ENCODE measurements around the gene CRABP1.

CRABP1 gene

GRCh38 chr15:78382114-78382880, 42.1 kb downstream of the CRABP1 start:
- H3K27ac ChIP-seq (ENCODE audit: low read depth, low read length): no peak overlapping the region
- no peak overlapping the region for H3K4me2 ChIP-seq (ENCODE audit: low read length)
- H2BK120ac ChIP-seq (ENCODE audit: insufficient read depth, low read length, poor library complexity): no peak overlapping the region
- H3K4ac ChIP-seq (ENCODE audit: low read depth, low read length): no peak overlapping the region
- WGBS (ENCODE audit: extremely low coverage, insufficient coverage, insufficient read length): no CpG with 5 or more reads among the region's 7 CpGs
- H3K79me1 ChIP-seq (ENCODE audit: low read length): no peaks in the 10 kb centered on the region
- H3K36me3 ChIP-seq (ENCODE audit: control insufficient read depth in 1 of 2, insufficient read depth in 2 of 2, low read length in 2 of 2): no peaks in the 10 kb centered on the region
- H3K23ac ChIP-seq (ENCODE audit: low read length): no peak overlapping the region
- no peak overlapping the region for H2AK5ac ChIP-seq (ENCODE audit: low read length)
- H3K18ac ChIP-seq (ENCODE audit: low read length): no peak overlapping the region
- no peak overlapping the region for H2BK12ac ChIP-seq (ENCODE audit: low read length)
- H3K27me3 ChIP-seq (ENCODE audit: insufficient read depth, low read length): no peaks in the 10 kb centered on the region
- DNase-seq: peak in 1 of 2 donors; percentile 72
- no peak overlapping the region for H3K14ac ChIP-seq (ENCODE audit: low read length)
- H2BK5ac ChIP-seq (ENCODE audit: low read depth, low read length, poor library complexity): no peak overlapping the region
- H3K4me1 ChIP-seq (ENCODE audit: control insufficient read depth in 1 of 2, insufficient read depth in 2 of 2, low read length in 2 of 2): no peaks in the 10 kb centered on the region
- H4K12ac ChIP-seq (ENCODE audit: low read depth, low read length): no peak overlapping the region
- H4K91ac ChIP-seq (ENCODE audit: low read depth, low read length): no peak overlapping the region
- no peak overlapping the region for H3K4me3 ChIP-seq (ENCODE audit: low read depth, low read length)
- H2AFZ ChIP-seq (ENCODE audit: insufficient read depth, low read length, poor library complexity): no peak overlapping the region
- H3K9ac ChIP-seq (ENCODE audit: low read length): no peak overlapping the region
- H4K8ac ChIP-seq (ENCODE audit: low read depth, low read length): no peak overlapping the region
- peaks cover 2% of the 10 kb centered on the region for H3K9me3 ChIP-seq (ENCODE audit: insufficient read depth, low read depth, low read length)
- no peaks in the 10 kb centered on the region for H3K79me2 ChIP-seq (ENCODE audit: control insufficient read depth, insufficient read depth, low read length, poor library complexity)

DNA sequence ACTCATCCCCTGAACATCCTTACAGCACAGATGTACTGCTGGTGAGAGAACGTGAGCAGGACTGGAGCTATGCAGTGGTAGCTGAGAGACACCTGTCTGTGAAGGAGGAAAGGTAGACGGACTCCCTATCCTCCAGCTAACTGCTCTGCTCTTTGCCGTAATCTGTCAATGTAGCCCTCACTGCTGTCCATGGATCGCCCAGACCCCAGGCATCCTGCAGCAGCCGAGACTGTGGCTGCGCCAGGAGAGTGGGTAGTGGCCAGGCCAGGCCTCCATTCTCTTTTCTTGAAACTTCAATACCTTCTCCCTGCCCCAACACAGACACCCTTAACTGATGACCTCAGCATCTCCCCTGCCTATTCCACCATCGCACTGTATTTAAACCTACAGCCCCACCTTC, 44.5 kb downstream of the CRABP1 start:
- no peaks in the 10 kb centered on the region for H3K79me1 ChIP-seq (ENCODE audit: low read length)
- no CpG with 5 or more reads among the region's 7 CpGs for WGBS (ENCODE audit: extremely low coverage, insufficient coverage, insufficient read length)

DNA sequence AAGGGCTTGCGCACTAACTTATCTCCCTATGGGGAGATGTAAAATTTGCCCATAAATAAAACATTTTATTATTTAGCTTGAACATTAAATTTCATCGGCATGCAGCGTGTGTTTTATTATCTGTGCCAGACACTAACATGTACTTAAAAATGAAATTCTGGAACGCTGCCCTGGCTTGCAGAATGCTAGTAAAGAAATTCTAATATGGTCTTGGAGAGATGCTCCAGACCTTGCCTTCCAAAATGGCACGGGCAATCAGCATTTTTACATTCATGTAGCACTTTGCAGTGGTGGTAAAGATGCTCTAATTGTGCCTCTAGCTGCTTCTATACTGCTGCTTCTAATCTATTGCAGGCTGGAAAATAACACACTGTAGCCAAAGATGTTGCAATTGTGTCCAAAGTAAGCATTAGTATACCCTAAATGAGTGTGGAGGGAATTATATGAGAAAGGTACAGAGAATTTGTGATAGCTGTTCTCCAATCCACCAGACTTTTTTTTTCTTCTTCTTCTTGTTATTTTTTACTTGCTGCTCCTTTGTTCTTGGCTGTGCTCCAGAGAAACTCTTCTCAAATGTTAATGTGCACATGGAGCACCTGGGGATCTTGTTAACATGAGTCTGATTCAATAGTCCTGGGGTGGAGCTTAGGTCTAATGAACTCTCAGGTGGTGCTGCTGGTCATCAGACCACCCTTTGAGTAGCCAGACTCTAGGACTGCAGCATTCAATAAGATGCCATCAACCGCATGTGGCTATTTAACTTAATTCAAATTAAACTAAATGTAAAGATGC, 47.3 kb downstream of the CRABP1 start:
- Histone ChIP-seq H3K4me3 (ENCODE audit: low read depth, low read length) (no peak overlapping the region), H3K79me2 (ENCODE audit: control insufficient read depth, insufficient read depth, low read length, poor library complexity) (no peaks in the 10 kb centered on the region), H3K9ac (ENCODE audit: low read length) (no peak overlapping the region), H3K18ac (ENCODE audit: low read length) (no peak overlapping the region), H2AK5ac (ENCODE audit: low read length) (no peak overlapping the region), H4K8ac (ENCODE audit: low read depth, low read length) (no peak overlapping the region), H3K4me2 (ENCODE audit: low read length) (no peak overlapping the region), H2AFZ (ENCODE audit: insufficient read depth, low read length, poor library complexity) (no peak overlapping the region), H3K79me1 (ENCODE audit: low read length) (no peaks in the 10 kb centered on the region), H4K12ac (ENCODE audit: low read depth, low read length) (no peak overlapping the region), H4K91ac (ENCODE audit: low read depth, low read length) (no peak overlapping the region), H3K36me3 (ENCODE audit: control insufficient read depth in 1 of 2, insufficient read depth in 2 of 2, low read length in 2 of 2) (no peaks in the 10 kb centered on the region), H3K9me3 (ENCODE audit: insufficient read depth, low read depth, low read length) (peaks cover 2% of the 10 kb centered on the region), H3K27me3 (ENCODE audit: insufficient read depth, low read length) (no peaks in the 10 kb centered on the region), H2BK5ac (ENCODE audit: low read depth, low read length, poor library complexity) (no peak overlapping the region), H3K4ac (ENCODE audit: low read depth, low read length) (no peak overlapping the region), H3K14ac (ENCODE audit: low read length) (no peak overlapping the region), H3K4me1 (ENCODE audit: control insufficient read depth in 1 of 2, insufficient read depth in 2 of 2, low read length in 2 of 2) (peaks cover 3 to 9% of the 10 kb centered on the region in 2 experiments), H2BK120ac (ENCODE audit: insufficient read depth, low read length, poor library complexity) (no peak overlapping the region), H3K23ac (ENCODE audit: low read length) (no peak overlapping the region), H3K27ac (ENCODE audit: low read depth, low read length) (no peak overlapping the region), H2BK12ac (ENCODE audit: low read length) (no peak overlapping the region)
- no peak for DNase-seq
- no CpG with 5 or more reads among the region's 6 CpGs for WGBS (ENCODE audit: extremely low coverage, insufficient coverage, insufficient read length)

More for the DNA sequence above, 44.5 kb downstream of the CRABP1 start:
- Histone ChIP-seq H3K4me1 (ENCODE audit: control insufficient read depth in 1 of 2, insufficient read depth in 2 of 2, low read length in 2 of 2) (peaks cover 3 to 7% of the 10 kb centered on the region in 2 experiments), H3K4ac (ENCODE audit: low read depth, low read length) (no peak overlapping the region), H3K79me2 (ENCODE audit: control insufficient read depth, insufficient read depth, low read length, poor library complexity) (no peaks in the 10 kb centered on the region), H3K14ac (ENCODE audit: low read length) (no peak overlapping the region), H3K27ac (ENCODE audit: low read depth, low read length) (no peak overlapping the region), H3K23ac (ENCODE audit: low read length) (no peak overlapping the region), H3K4me2 (ENCODE audit: low read length) (no peak overlapping the region), H3K9ac (ENCODE audit: low read length) (no peak overlapping the region), H2BK12ac (ENCODE audit: low read length) (no peak overlapping the region), H3K18ac (ENCODE audit: low read length) (no peak overlapping the region), H2BK120ac (ENCODE audit: insufficient read depth, low read length, poor library complexity) (no peak overlapping the region), H4K8ac (ENCODE audit: low read depth, low read length) (no peak overlapping the region), H4K91ac (ENCODE audit: low read depth, low read length) (no peak overlapping the region), H3K9me3 (ENCODE audit: insufficient read depth, low read depth, low read length) (peaks cover 2% of the 10 kb centered on the region), H2BK5ac (ENCODE audit: low read depth, low read length, poor library complexity) (no peak overlapping the region), H2AK5ac (ENCODE audit: low read length) (no peak overlapping the region), H3K4me3 (ENCODE audit: low read depth, low read length) (no peak overlapping the region), H3K36me3 (ENCODE audit: control insufficient read depth in 1 of 2, insufficient read depth in 2 of 2, low read length in 2 of 2) (no peaks in the 10 kb centered on the region), H4K12ac (ENCODE audit: low read depth, low read length) (no peak overlapping the region), H2AFZ (ENCODE audit: insufficient read depth, low read length, poor library complexity) (no peak overlapping the region), H3K27me3 (ENCODE audit: insufficient read depth, low read length) (no peaks in the 10 kb centered on the region)
- DNase-seq: no peak

DNA sequence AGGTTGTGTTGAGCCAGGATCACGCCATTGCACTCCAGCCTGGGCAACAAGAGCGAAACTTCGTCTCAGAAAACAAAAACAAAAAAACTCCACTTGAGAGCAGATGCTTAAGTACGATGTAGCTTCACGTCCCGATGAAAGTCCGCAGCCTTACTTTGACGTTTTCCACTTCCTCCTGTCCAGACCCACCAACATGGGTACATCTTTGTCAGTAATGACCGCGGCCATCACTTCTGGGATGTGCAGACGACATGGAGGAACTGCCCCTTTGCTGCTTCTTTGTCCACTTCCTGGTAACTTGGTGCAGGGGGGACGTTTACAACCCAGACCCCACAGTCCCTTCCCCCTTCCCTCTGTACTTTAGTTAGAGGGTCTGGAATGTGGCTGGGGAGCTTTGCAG, 48.7 kb downstream of the CRABP1 start:
- no peak for DNase-seq
- Histone ChIP-seq H3K4ac (ENCODE audit: low read depth, low read length) (no peak overlapping the region), H4K8ac (ENCODE audit: low read depth, low read length) (no peak overlapping the region), H3K79me1 (ENCODE audit: low read length) (no peaks in the 10 kb centered on the region), H3K79me2 (ENCODE audit: control insufficient read depth, insufficient read depth, low read length, poor library complexity) (no peaks in the 10 kb centered on the region), H3K36me3 (ENCODE audit: control insufficient read depth in 1 of 2, insufficient read depth in 2 of 2, low read length in 2 of 2) (no peaks in the 10 kb centered on the region), H3K4me3 (ENCODE audit: low read depth, low read length) (no peak overlapping the region), H3K23ac (ENCODE audit: low read length) (no peak overlapping the region), H3K27ac (ENCODE audit: low read depth, low read length) (no peak overlapping the region), H3K14ac (ENCODE audit: low read length) (no peak overlapping the region), H3K9ac (ENCODE audit: low read length) (no peak overlapping the region), H2BK5ac (ENCODE audit: low read depth, low read length, poor library complexity) (no peak overlapping the region), H2BK120ac (ENCODE audit: insufficient read depth, low read length, poor library complexity) (no peak overlapping the region), H3K18ac (ENCODE audit: low read length) (no peak overlapping the region), H3K9me3 (ENCODE audit: insufficient read depth, low read depth, low read length) (peaks cover 2% of the 10 kb centered on the region), H3K27me3 (ENCODE audit: insufficient read depth, low read length) (no peaks in the 10 kb centered on the region), H2AK5ac (ENCODE audit: low read length) (no peak overlapping the region), H2AFZ (ENCODE audit: insufficient read depth, low read length, poor library complexity) (no peak overlapping the region), H4K91ac (ENCODE audit: low read depth, low read length) (no peak overlapping the region), H2BK12ac (ENCODE audit: low read length) (no peak overlapping the region), H4K12ac (ENCODE audit: low read depth, low read length) (no peak overlapping the region), H3K4me1 (ENCODE audit: control insufficient read depth in 1 of 2, insufficient read depth in 2 of 2, low read length in 2 of 2) (peaks cover 3 to 9% of the 10 kb centered on the region in 2 experiments), H3K4me2 (ENCODE audit: low read length) (no peak overlapping the region)
- no CpG with 5 or more reads among the region's 12 CpGs for WGBS (ENCODE audit: extremely low coverage, insufficient coverage, insufficient read length)
